H1 (cell line): ENCODE results near the gene CGB7.

Source experiments
- ASH2L ChIP-seq: fragments of 200-600, 300-600 bp; sonication (generic); IDR thresholded peaks from one replicate; pipeline ENCODE4 v1.7.1; 2017; ENCODE audit warnings: low read length
- CHD1 ChIP-seq: IDR thresholded peaks from 2 replicates; pipeline ENCODE4 v1.6.1; 2012; ENCODE audit warnings: low read depth, low read length, improper control_type of control experiment
- CTCF ChIP-seq, 3 experiments: IDR thresholded peaks; 1 replicate in 2 of 3; 2 replicates in 1 of 3; pipeline versions ENCODE4 v1.5.1 to v1.6.1; 2011; ENCODE audit warnings: low read length in 3 of 3, mild to moderate bottlenecking in 3 of 3, inconsistent platforms in 2 of 3, low read depth in 1 of 3, moderate library complexity in 1 of 3; ENCODE audit not compliant: insufficient read depth in 1 of 3; ENCODE audit errors: control extremely low read depth in 1 of 3
- EP300 ChIP-seq, 2 experiments: IDR thresholded peaks; 1 replicate in 1 of 2; 2 replicates in 1 of 2; pipeline ENCODE4 v1.6.1; 2011 to 2012; ENCODE audit warnings: low read depth in 2 of 2, low read length in 2 of 2, mild to moderate bottlenecking in 2 of 2, borderline replicate concordance in 1 of 2, inconsistent platforms in 1 of 2, moderate library complexity in 1 of 2
- FOSL1 ChIP-seq: IDR thresholded peaks from 2 replicates; pipeline ENCODE4 v1.6.1; 2011; ENCODE audit warnings: mild to moderate bottlenecking, low read depth, low read length, moderate library complexity; ENCODE audit not compliant: insufficient read depth
- GABPA ChIP-seq: IDR thresholded peaks from 2 replicates; pipeline ENCODE4 v1.6.1; 2011; ENCODE audit warnings: mild to moderate bottlenecking, low read length, moderate library complexity, borderline replicate concordance; ENCODE audit not compliant: insufficient read depth
- JUND ChIP-seq: IDR thresholded peaks from 2 replicates; pipeline ENCODE4 v1.6.1; 2011; ENCODE audit warnings: mild to moderate bottlenecking, improper control_type of control experiment, low read length
- MAFK ChIP-seq: IDR thresholded peaks from 2 replicates; pipeline ENCODE4 v1.6.1; 2012; ENCODE audit warnings: low read depth, mild to moderate bottlenecking, improper control_type of control experiment, low read length
- NANOG ChIP-seq: IDR thresholded peaks from 2 replicates; pipeline ENCODE4 v1.6.1; 2011; ENCODE audit warnings: low read length, low read depth, mild to moderate bottlenecking, inconsistent platforms; ENCODE audit not compliant: insufficient read depth, poor library complexity, severe bottlenecking
- RAD21 ChIP-seq, 2 experiments: IDR thresholded peaks in 1 of 2; conservative IDR thresholded peaks in 1 of 2; 2 replicates each; pipeline ENCODE4 v1.6.1; 2011; ENCODE audit warnings: low read depth in 2 of 2, low read length in 2 of 2, improper control_type of control experiment in 1 of 2, inconsistent platforms in 1 of 2, mild to moderate bottlenecking in 1 of 2, moderate library complexity in 1 of 2
- SP1 ChIP-seq: IDR thresholded peaks from 2 replicates; pipeline ENCODE4 v1.6.1; 2011; ENCODE audit warnings: low read depth, low read length

GRCh38 chr19:49084206-49085019 lies 26.9 kb upstream of the CGB7 start:
- no peak for TF ChIP-seq SP1
- no peak for TF ChIP-seq ASH2L
- no peak for TF ChIP-seq FOSL1
- no peak for TF ChIP-seq MAFK
- TF ChIP-seq CHD1: no peak
- TF ChIP-seq EP300 (IDR thresholded peaks at IDR 0.05; ENCODE audit: borderline replicate concordance in 1 of 2, low read depth in 2 of 2, low read length in 2 of 2): no peak
- no peak for TF ChIP-seq JUND
- TF ChIP-seq NANOG: no peak
- TF ChIP-seq GABPA: no peak
- no peak for TF ChIP-seq RAD21 (IDR thresholded peaks at IDR 0.05 in 1 of 2, conservative IDR thresholded peaks at IDR 0.05 in 1 of 2; ENCODE audit: low read depth in 2 of 2, low read length in 2 of 2)
- no peak for TF ChIP-seq CTCF (IDR thresholded peaks at IDR 0.05; ENCODE audit: control extremely low read depth in 1 of 3, insufficient read depth in 1 of 3, low read depth in 1 of 3, low read length in 3 of 3)
